ENCODE measurements around the gene AGAP2. TPM values are rescaled to one million over a fixed set of nuclear protein-coding genes. Genes with fewer than 3 reads are reported as not detected.

The AGAP2 gene
- total and polyA plus RNA-seq, 9 of the 15 experiments (the other 6 are each of a cell fraction or from before 2014, with no cell fraction given) = 0.04 to 0.77 (median 0.28) TPM; not detected in 1

DNA sequence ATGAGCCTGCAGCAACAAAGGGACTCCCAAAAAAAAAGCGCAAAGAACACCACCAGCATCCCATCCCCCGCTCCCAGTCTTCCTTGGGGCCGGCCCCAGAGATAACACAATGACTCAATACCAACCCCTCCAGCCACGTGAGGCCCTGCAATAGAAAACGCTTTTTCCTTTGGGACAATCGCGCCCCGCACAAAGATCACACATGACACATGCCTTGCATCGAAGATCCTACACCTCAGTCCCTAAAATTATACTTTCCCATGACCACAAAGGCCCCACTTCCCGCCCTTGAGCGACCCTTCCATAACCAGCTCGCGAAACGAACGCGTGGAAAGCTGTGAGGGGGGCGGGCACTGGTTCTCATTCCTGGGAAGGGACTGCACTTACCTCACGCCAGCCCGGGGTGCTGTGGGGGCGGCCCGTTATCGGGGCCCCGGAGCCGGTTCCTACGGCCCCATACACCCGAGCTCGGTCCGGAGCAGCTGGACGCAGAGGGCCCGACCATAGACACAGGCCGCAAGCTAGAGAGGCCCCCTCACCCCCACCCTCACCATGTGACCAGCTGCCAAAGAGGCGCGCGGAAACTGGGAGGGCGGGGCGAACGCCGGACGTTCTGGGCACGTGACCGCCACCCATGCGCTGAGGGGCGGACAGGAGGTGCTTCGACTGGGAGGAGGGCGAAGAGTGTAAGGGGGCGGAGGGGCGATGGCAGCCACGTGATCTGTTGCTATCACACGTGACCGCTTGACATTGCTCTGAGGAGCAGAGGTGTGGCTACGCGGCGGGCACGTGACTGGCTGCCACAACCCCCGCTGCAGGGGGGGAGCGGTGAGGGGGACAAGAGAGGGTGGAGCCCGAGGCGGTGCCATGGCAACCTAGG, 13.5 kb upstream of the AGAP2 start, which contains the start of gene CDK4 (continued):
- TF ChIP-seq GTF2B (IDR thresholded peaks at IDR 0.05; ENCODE audit: extremely low read depth, insufficient read length) (no peak), EHMT2 (IDR thresholded peaks at IDR 0.05) (peak; percentile 66; the same call in 1 of the 2 replicates), ZBTB11 (CRISPR knock-in tag; IDR thresholded peaks at IDR 0.05) (peak in 1 of 3 experiments; percentile 68; a peak in 2 of 6 replicates), FOXK2 (conservative IDR thresholded peaks at IDR 0.05 in 1 of 2, IDR thresholded peaks at IDR 0.05 in 1 of 2; ENCODE audit: low read depth in 2 of 2) (peak; percentile 96 to 98), TAF7 (tag; IDR thresholded peaks at IDR 0.05) (no peak; the same call in none of the 2 replicates), ZNF133 (CRISPR knock-in tag; IDR thresholded peaks at IDR 0.05) (no peak), ZNF57 (CRISPR knock-in tag; IDR thresholded peaks at IDR 0.05) (no peak), MLX (CRISPR knock-in tag; conservative IDR thresholded peaks at IDR 0.05) (peak; percentile 79 to 95; a peak in 2 of 4 replicates), SAP30 (IDR thresholded peaks at IDR 0.05; ENCODE audit: borderline replicate concordance, insufficient read depth, low read depth, low read length, poor library complexity, severe bottlenecking) (peak; percentile 71), GTF2E2 (tag; IDR thresholded peaks at IDR 0.05) (peak; percentile 98), SREBF2 (CRISPR knock-in tag; IDR thresholded peaks at IDR 0.05) (peak; percentile 62; the same call in 1 of the 2 replicates)
- TF ChIP-seq, protein P1, sequence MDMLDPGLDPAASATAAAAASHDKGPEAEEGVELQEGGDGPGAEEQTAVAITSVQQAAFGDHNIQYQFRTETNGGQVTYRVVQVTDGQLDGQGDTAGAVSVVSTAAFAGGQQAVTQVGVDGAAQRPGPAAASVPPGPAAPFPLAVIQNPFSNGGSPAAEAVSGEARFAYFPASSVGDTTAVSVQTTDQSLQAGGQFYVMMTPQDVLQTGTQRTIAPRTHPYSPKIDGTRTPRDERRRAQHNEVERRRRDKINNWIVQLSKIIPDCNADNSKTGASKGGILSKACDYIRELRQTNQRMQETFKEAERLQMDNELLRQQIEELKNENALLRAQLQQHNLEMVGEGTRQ (CRISPR knock-in tag; IDR thresholded peaks at IDR 0.05) = peak; percentile 99
